Smooth muscle cell (in vitro differentiated cells): Measurements from ENCODE around the gene MEOX1. TPM values are rescaled to one million over a fixed set of nuclear protein-coding genes. Genes with fewer than 3 reads are reported as not detected.

Source experiments
- DNase-seq: peaks from one replicate; lab custom pipeline; 2025; ENCODE audit not compliant: unreplicated experiment; lab: John Stamatoyannopoulos, UW
- H2AFZ ChIP-seq: fragments of 200-600 bp; sonication (generic); 2 replicates; pipeline ENCODE4 v1.6.0; 2016; ENCODE audit warnings: antibody characterized with exemption, low read depth, mild to moderate bottlenecking
- H3F3A ChIP-seq: fragments of 200-600 bp; sonication (generic); 2 replicates; pipeline ENCODE4 v1.6.0; 2017; ENCODE audit warnings: antibody characterized with exemption, low read depth
- H3K27ac ChIP-seq: fragments of 200-600 bp; sonication (generic); 2 replicates; pipeline ENCODE4 v1.5.1; 2016; ENCODE audit warnings: low read depth, mild to moderate bottlenecking
- H3K27me3 ChIP-seq: fragments of 200-600 bp; sonication (generic); 2 replicates; pipeline ENCODE4 v1.6.1; 2016; ENCODE audit warnings: low read depth, mild to moderate bottlenecking
- H3K36me3 ChIP-seq: fragments of 200-600 bp; sonication (generic); 2 replicates; pipeline ENCODE4 v1.5.1; 2016; ENCODE audit warnings: low read depth
- H3K4me1 ChIP-seq: fragments of 200-600 bp; sonication (generic); 2 replicates; pipeline ENCODE4 v1.5.1; 2016; ENCODE audit warnings: low read depth
- H3K4me2 ChIP-seq: fragments of 200-600 bp; sonication (generic); 2 replicates; pipeline ENCODE4 v1.6.0; 2016; ENCODE audit warnings: mild to moderate bottlenecking
- H3K4me3 ChIP-seq: fragments of 200-600 bp; sonication (generic); 2 replicates; pipeline ENCODE4 v1.5.1; 2016; ENCODE audit warnings: mild to moderate bottlenecking
- H3K79me2 ChIP-seq: fragments of 200-600 bp; sonication (generic); 2 replicates; pipeline ENCODE4 v1.6.0; 2016; ENCODE audit warnings: low read depth, mild to moderate bottlenecking
- H3K9ac ChIP-seq: fragments of 200-600 bp; sonication (generic); 2 replicates; pipeline ENCODE4 v1.6.0; 2016; ENCODE audit warnings: low read depth
- H3K9me3 ChIP-seq: fragments of 200-600 bp; sonication (generic); replicated peaks from 2 replicates; pipeline ENCODE4 v1.5.1; 2016; ENCODE audit warnings: low read depth
- H4K20me1 ChIP-seq: fragments of 200-600 bp; sonication (generic); 2 replicates; pipeline ENCODE4 v1.6.0; 2016; ENCODE audit warnings: low read depth
- CTCF ChIP-seq: fragments of 200-600 bp; sonication (generic); IDR thresholded peaks from 2 replicates; pipeline ENCODE4 v1.5.1; 2017; ENCODE audit warnings: borderline replicate concordance, mild to moderate bottlenecking, antibody characterized with exemption; ENCODE audit not compliant: insufficient read depth, poor library complexity, severe bottlenecking
- WGBS: methylation state at CpG from one replicate; pipeline ENCODE4 v1.1.7; 2016; ENCODE audit warnings: low lambda C conversion rate; 5-methylcytosine and 5-hydroxymethylcytosine counted together
- polyA plus RNA-seq: library from polyadenylated mRNA; unstranded; fragments of >200 nt; fragmentation: Nextera tagmentation; extraction: Ambion mirVana; gene quantifications from 2 replicates; pipeline ENCODE4 v1.2.1, GENCODE V29; 2016
- small RNA-seq: library from RNA; depleted of rRNA; stranded (forward); fragments of <200 nt; gene quantifications from one replicate; pipeline ENCODE3, GENCODE V24; 2014
- total RNA-seq: library from RNA; depleted of rRNA; stranded (reverse); fragments of >200 nt; gene quantifications from 2 replicates; pipeline ENCODE4 v1.2.3, GENCODE V29; 2014

MEOX1 gene
- total and polyA plus RNA-seq, 2 experiments from 2014 or later, result 0.58 to 1.7 TPM

- Histone ChIP-seq H3K4me1 (peaks cover 14% of the 10 kb centered on the region), H3K4me3 (no peak overlapping the region), H3K79me2 (no peaks in the 10 kb centered on the region), H3K27me3 (no peaks in the 10 kb centered on the region), H3K36me3 (no peaks in the 10 kb centered on the region), H3K27ac (peak overlapping the region; percentile 96), H3K4me2 (peak overlapping the region; percentile 71), H3K9ac (peak overlapping the region; percentile 87), H4K20me1 (no peaks in the 10 kb centered on the region), H2AFZ (peak overlapping the region; percentile 8), H3F3A (peaks cover 10% of the 10 kb centered on the region), H3K9me3 (no peaks in the 10 kb centered on the region)
- no peak for DNase-seq
- TF ChIP-seq CTCF, result no peak
- 89% methylated on average over 3 of the region's 3 CpGs for WGBS
These were observed 70.7 kb downstream of the MEOX1 start for GRCh38 chr17:43591001-43591400.

Small RNA genes lying within 50 kb of the gene (small RNA-seq; reads per million reads assigned to genes)
- gene RF00017, result not detected

Other genes starting within 250 kb of the MEOX1 start
- 24.4 and 36.9 TPM in 2 replicates for gene DHX8, start 177.9 kb downstream of the MEOX1 start, total RNA-seq
- gene DHX8, start 177.9 kb downstream of the MEOX1 start, polyA plus RNA-seq, result 24.4 and 27.5 TPM in 2 replicates
- gene ETV4, start 115.6 kb downstream of the MEOX1 start, total RNA-seq, result 14.2 and 21.7 TPM in 2 replicates
- 32.9 and 33.5 TPM in 2 replicates for gene ETV4, start 115.6 kb downstream of the MEOX1 start, polyA plus RNA-seq
- not detected in 2 replicates for gene SOST, start 96.9 kb upstream of the MEOX1 start, total RNA-seq
- gene SOST, start 96.9 kb upstream of the MEOX1 start, polyA plus RNA-seq, result not detected in 2 replicates
- 33.2 and 34.4 TPM in 2 replicates for gene DUSP3, start 117.1 kb upstream of the MEOX1 start, total RNA-seq
- 25.6 and 35.9 TPM in 2 replicates for gene DUSP3, start 117.1 kb upstream of the MEOX1 start, polyA plus RNA-seq
- 0.09 TPM in 2 replicates for gene CFAP97D1, start 118.5 kb upstream of the MEOX1 start, total RNA-seq
- gene CFAP97D1, start 118.5 kb upstream of the MEOX1 start, polyA plus RNA-seq, result not detected in 2 replicates
- gene MPP3, start 171.2 kb upstream of the MEOX1 start, total RNA-seq, result 6.7 and 11.6 TPM in 2 replicates
- gene MPP3, start 171.2 kb upstream of the MEOX1 start, polyA plus RNA-seq, result 7.7 and 8.1 TPM in 2 replicates
- gene CD300LG, start 185.3 kb upstream of the MEOX1 start, total RNA-seq, result not detected in 2 replicates
- gene CD300LG, start 185.3 kb upstream of the MEOX1 start, polyA plus RNA-seq, result not detected in 2 replicates
- 19.4 and 24.4 TPM in 2 replicates for gene MPP2, start 245.6 kb upstream of the MEOX1 start, total RNA-seq
- 11.5 and 15.4 TPM in 2 replicates for gene MPP2, start 245.6 kb upstream of the MEOX1 start, polyA plus RNA-seq